GM12865 (cell line): ENCODE measurements around the gene CALU.

Experiments
- DNase-seq: peaks from one replicate; pipeline ENCODE4 v3.0.0; 2010; ENCODE audit warnings: low read depth
- H3K4me3 ChIP-seq: 2 replicates; pipeline ENCODE4 v1.5.1; 2011; ENCODE audit warnings: mild to moderate bottlenecking, low read depth, low read length, control low read depth
- CTCF ChIP-seq: IDR thresholded peaks from 2 replicates; pipeline ENCODE4 v1.5.1; 2011; ENCODE audit warnings: low read length, control low read depth, low read depth, inconsistent platforms; ENCODE audit not compliant: insufficient read depth; ENCODE audit errors: missing control alignments

CALU gene

GRCh38 chr7:128724743-128725142, 14.4 kb upstream of the CALU start:
- no peak overlapping the region for H3K4me3 ChIP-seq
- TF ChIP-seq CTCF, result no peak
- no peak for DNase-seq

- TF ChIP-seq CTCF, result no peak
- no peak overlapping the region for H3K4me3 ChIP-seq
- no peak for DNase-seq
Measured at GRCh38 chr7:128725531-128725930, 13.6 kb upstream of the CALU start.

GRCh38 chr7:128726059-128726736, 13.0 kb upstream of the CALU start:
- no peak for DNase-seq
- TF ChIP-seq CTCF, result no peak
- H3K4me3 ChIP-seq, result no peak overlapping the region

- no peak overlapping the region for H3K4me3 ChIP-seq
- TF ChIP-seq CTCF, result no peak
- no peak for DNase-seq
Measured at GRCh38 chr7:128726737-128727072, 12.5 kb upstream of the CALU start.

- H3K4me3 ChIP-seq, result no peak overlapping the region
- no peak for TF ChIP-seq CTCF
- no peak for DNase-seq
Measured at GRCh38 chr7:128727239-128727638, 11.9 kb upstream of the CALU start.

- no peak for DNase-seq
- H3K4me3 ChIP-seq, result no peak overlapping the region
- no peak for TF ChIP-seq CTCF
Measured at GRCh38 chr7:128728598-128728997, 10.6 kb upstream of the CALU start.

GRCh38 chr7:128729494-128729893, 9.7 kb upstream of the CALU start:
- no peak for TF ChIP-seq CTCF

More at GRCh38 chr7:128729494-128729893, 9.7 kb upstream of the CALU start:
- H3K4me3 ChIP-seq, result no peak overlapping the region
- DNase-seq, result no peak
